Right lobe of liver (tissue), 4 donors: ENCODE measurements around the gene NLRP3.

Experiments used
- POLR2A ChIP-seq: fragments of 450-650 bp; IDR thresholded peaks from one replicate; pipeline ENCODE4 v1.6.1; 2017; ENCODE audit warnings: antibody characterized with exemption, mild to moderate bottlenecking
- TF ChIP-seq, protein P1 (sequence below), 4 donors: fragments of 200-600 bp in 3 of 4; fragments of 450-650 bp in 1 of 4; IDR thresholded peaks; one replicate each; pipeline versions ENCODE4 v1.5.1 to v1.8.0; 2016 to 2022; ENCODE audit warnings: antibody characterized with exemption in 4 of 4, mild to moderate bottlenecking in 2 of 4
- donor health status: DM: no; HTN: no; CAD: no.
- donor health status: DM: no; HTN: no; CAD: no.
- donor health status: DM: no; HTN: yes; CAD: no.

DNA sequence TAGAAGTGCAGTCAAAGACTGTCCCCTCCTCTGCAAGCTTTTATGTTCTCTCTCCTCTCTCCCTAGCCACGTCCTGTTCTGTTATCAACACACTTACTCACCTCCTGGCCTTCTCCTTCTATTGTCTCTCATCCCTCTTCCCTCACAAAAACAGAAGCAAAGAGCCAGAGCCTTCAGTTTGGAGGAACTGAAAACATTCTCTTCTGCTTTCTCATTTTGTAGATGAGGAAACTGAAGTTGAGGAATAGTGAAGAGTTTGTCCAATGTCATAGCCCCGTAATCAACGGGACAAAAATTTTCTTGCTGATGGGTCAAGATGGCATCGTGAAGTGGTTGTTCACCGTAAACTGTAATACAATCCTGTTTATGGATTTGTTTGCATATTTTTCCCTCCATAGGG lies 1.9 kb downstream of the NLRP3 start:
- TF ChIP-seq, protein P1, sequence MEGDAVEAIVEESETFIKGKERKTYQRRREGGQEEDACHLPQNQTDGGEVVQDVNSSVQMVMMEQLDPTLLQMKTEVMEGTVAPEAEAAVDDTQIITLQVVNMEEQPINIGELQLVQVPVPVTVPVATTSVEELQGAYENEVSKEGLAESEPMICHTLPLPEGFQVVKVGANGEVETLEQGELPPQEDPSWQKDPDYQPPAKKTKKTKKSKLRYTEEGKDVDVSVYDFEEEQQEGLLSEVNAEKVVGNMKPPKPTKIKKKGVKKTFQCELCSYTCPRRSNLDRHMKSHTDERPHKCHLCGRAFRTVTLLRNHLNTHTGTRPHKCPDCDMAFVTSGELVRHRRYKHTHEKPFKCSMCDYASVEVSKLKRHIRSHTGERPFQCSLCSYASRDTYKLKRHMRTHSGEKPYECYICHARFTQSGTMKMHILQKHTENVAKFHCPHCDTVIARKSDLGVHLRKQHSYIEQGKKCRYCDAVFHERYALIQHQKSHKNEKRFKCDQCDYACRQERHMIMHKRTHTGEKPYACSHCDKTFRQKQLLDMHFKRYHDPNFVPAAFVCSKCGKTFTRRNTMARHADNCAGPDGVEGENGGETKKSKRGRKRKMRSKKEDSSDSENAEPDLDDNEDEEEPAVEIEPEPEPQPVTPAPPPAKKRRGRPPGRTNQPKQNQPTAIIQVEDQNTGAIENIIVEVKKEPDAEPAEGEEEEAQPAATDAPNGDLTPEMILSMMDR (IDR thresholded peaks at IDR 0.05) = no peak
- no peak for TF ChIP-seq POLR2A
